GM06990 (cell line): ENCODE data around the gene ZFAND3.
"Not testable (repeated sequence)": the region's sequence is repeated elsewhere in the genome, so short reads cannot be mapped to it uniquely, and the experiment has no call there.

Experiments used
- DNase-seq: peaks from one replicate; pipeline ENCODE4 v3.0.0-alpha.2; 2011; ENCODE audit not compliant: insufficient read length; ENCODE audit errors: extremely low read depth
- H3K27me3 ChIP-seq: replicated peaks from 2 replicates; pipeline ENCODE4 v1.6.0; 2011; ENCODE audit warnings: low read length; ENCODE audit not compliant: control insufficient read depth, insufficient read depth
- H3K36me3 ChIP-seq: 2 replicates; pipeline ENCODE4 v1.5.1; 2011; ENCODE audit warnings: low read length; ENCODE audit not compliant: control insufficient read depth, insufficient read depth
- H3K4me3 ChIP-seq: replicated peaks from 2 replicates; pipeline ENCODE4 v1.5.1; 2011; ENCODE audit warnings: low read depth, mild to moderate bottlenecking, control low read depth, low read length
- TF ChIP-seq, protein P1 (sequence below): IDR thresholded peaks from 2 replicates; pipeline ENCODE4 v1.5.1; 2011; ENCODE audit warnings: low read length, control low read depth, mild to moderate bottlenecking, inconsistent platforms; ENCODE audit not compliant: insufficient read depth, poor library complexity, severe bottlenecking

The ZFAND3 gene

GRCh38 chr6:37990762-37991525 lies 171.4 kb downstream of the ZFAND3 start:
- TF ChIP-seq, protein P1, sequence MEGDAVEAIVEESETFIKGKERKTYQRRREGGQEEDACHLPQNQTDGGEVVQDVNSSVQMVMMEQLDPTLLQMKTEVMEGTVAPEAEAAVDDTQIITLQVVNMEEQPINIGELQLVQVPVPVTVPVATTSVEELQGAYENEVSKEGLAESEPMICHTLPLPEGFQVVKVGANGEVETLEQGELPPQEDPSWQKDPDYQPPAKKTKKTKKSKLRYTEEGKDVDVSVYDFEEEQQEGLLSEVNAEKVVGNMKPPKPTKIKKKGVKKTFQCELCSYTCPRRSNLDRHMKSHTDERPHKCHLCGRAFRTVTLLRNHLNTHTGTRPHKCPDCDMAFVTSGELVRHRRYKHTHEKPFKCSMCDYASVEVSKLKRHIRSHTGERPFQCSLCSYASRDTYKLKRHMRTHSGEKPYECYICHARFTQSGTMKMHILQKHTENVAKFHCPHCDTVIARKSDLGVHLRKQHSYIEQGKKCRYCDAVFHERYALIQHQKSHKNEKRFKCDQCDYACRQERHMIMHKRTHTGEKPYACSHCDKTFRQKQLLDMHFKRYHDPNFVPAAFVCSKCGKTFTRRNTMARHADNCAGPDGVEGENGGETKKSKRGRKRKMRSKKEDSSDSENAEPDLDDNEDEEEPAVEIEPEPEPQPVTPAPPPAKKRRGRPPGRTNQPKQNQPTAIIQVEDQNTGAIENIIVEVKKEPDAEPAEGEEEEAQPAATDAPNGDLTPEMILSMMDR, result no peak
- H3K36me3 ChIP-seq, result no peaks in the 10 kb centered on the region
- no peaks in the 10 kb centered on the region for H3K27me3 ChIP-seq
- no peak for DNase-seq
- H3K4me3 ChIP-seq, result no peak overlapping the region

- DNase-seq, result no peak
- H3K4me3 ChIP-seq, result no peak overlapping the region
- H3K27me3 ChIP-seq, result no peaks in the 10 kb centered on the region
- H3K36me3 ChIP-seq, result no peaks in the 10 kb centered on the region
- TF ChIP-seq, protein P1, result no peak
Observed at GRCh38 chr6:37992749-37993148, 173.2 kb downstream of the ZFAND3 start.

DNA sequence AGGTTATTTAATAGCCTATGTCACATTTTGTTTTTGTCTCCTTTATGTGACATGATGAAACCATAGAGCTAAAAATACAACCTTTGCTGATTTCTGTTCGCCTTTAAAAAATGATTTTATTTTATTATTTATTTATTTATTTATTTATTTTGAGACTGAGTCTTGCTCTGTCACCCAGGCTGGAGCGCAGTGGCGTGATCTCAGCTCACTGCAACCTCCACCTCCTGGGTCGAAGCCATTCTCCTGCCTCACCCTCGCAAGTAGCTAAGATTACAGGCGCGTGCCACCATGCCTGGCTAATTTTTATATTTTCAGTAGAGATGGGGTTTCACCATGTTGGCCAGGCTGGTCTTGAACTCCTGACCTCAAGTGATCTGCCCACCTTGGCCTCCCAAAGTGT lies 173.7 kb downstream of the ZFAND3 start:
- H3K36me3 ChIP-seq, H3K4me3 ChIP-seq, H3K27me3 ChIP-seq, DNase-seq: not testable (repeated sequence)

DNA sequence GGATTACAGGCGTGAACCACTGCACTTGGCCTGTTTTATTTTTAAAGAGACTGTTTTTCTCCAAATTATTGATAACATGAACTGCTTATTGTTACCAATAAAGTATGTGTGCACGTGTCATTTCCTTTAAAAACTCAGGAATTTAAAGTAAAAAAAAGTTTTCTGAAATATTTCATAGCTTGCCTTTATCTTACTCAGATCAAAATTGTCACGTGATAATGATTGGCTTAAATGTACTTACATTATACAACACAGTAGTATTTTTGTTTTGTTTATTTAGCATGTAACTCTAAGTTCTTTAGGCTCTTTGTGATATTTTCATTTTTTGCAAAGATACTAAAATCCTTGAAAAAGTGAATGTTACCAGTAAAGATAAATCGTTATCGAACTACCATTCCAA lies 174.1 kb downstream of the ZFAND3 start:
- H3K4me3 ChIP-seq, result no peak overlapping the region
- TF ChIP-seq, protein P1, result no peak
- no peak for DNase-seq
- H3K36me3 ChIP-seq, result no peaks in the 10 kb centered on the region
- H3K27me3 ChIP-seq, result no peaks in the 10 kb centered on the region

DNA sequence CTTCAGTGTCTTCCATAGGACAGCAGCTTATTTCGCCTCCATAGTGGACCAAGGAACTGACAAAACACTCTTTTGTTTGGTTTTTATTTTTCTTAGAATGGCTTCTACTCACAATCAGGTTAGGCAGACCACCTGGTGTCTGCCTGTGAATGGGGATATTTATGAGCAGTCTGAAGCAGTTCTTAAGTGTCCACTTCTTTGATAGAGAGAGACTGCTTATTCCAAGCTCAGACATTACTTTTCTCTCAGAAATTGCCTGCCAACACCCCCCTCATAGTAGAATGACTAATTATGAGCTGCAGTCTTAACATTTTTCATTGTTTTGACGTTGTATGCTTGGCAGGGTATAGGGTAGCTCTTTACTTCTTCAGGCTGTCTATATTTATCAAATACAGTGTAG lies 174.7 kb downstream of the ZFAND3 start:
- TF ChIP-seq, protein P1, result no peak
- H3K36me3 ChIP-seq, result no peaks in the 10 kb centered on the region
- H3K27me3 ChIP-seq, result no peaks in the 10 kb centered on the region
- H3K4me3 ChIP-seq, result no peak overlapping the region
- no peak for DNase-seq

DNA sequence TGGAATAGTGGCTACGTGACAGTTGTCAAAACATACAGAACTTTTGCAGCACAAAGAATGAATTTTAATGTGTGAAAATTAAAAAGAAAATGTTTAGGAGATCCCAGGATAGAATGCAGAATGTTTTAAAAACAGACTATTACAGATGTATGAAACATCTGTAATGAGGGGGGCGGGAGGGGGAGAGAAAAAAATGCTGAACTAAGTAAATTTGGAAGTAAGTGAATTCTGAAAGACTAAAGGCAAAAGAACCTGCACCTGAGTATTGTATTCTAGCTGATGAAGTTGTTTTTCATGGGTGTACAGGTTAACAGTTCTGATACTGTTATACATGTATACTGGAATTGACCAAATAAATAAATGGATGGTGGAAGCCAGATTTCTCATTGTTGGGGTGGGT lies 178.8 kb downstream of the ZFAND3 start:
- H3K27me3 ChIP-seq, result no peaks in the 10 kb centered on the region
- no peaks in the 10 kb centered on the region for H3K36me3 ChIP-seq
- H3K4me3 ChIP-seq, result no peak overlapping the region
- TF ChIP-seq, protein P1, result no peak
- no peak for DNase-seq
